ENCODE measurements around the gene CRYBG1.

- no peak for TF ChIP-seq CTCF (conservative IDR thresholded peaks at IDR 0.05 in 1 of 2, IDR thresholded peaks at IDR 0.05 in 1 of 2; ENCODE audit: extremely low read depth in 1 of 2, insufficient read depth in 1 of 2, low read depth in 1 of 2, low read length in 2 of 2)
- TF ChIP-seq EZH2 (IDR thresholded peaks at IDR 0.05; ENCODE audit: borderline replicate concordance, low read length), result no peak
These were observed 166.6 kb downstream of the CRYBG1 start for GRCh38 chr6:106527117-106527516.

All from mammary epithelial cell (primary cell).